Measurements from ENCODE around the gene VAMP8. TPM values are rescaled to one million over a fixed set of nuclear protein-coding genes. Genes with fewer than 3 reads are reported as not detected.

VAMP8 gene
- total and polyA plus RNA-seq, 2 of the 8 experiments (the other 6 are each of a cell fraction or from before 2014, with no cell fraction given) = 34.4 to 69.7 TPM

GRCh38 chr2:85539361-85540132 is 37.8 kb upstream of the VAMP8 start (continued):
- TF ChIP-seq, protein P1, sequence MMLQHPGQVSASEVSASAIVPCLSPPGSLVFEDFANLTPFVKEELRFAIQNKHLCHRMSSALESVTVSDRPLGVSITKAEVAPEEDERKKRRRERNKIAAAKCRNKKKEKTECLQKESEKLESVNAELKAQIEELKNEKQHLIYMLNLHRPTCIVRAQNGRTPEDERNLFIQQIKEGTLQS (IDR thresholded peaks at IDR 0.05; ENCODE audit: insufficient read depth, low read depth, low read length) = no peak
- TF ChIP-seq BACH1 (IDR thresholded peaks at IDR 0.05; ENCODE audit: low read length) = peak; percentile 70; the same call in 1 of the 2 replicates
- TF ChIP-seq SIRT6 (IDR thresholded peaks at IDR 0.05; ENCODE audit: low read length) = no peak
- TF ChIP-seq HDAC2 (IDR thresholded peaks at IDR 0.05; ENCODE audit: borderline replicate concordance in 1 of 2, low read depth in 2 of 2, low read length in 2 of 2) = 0 out of 4 replicates have a peak, but pooled peaks of 1 of the 2 experiments have one; percentile 42
- TF ChIP-seq USF2 (IDR thresholded peaks at IDR 0.05; ENCODE audit: low read length) = 0 out of 2 replicates have a peak, but pooled peaks have one; percentile 22
- peak; percentile 13; the same call in 1 of the 2 replicates for TF ChIP-seq TBP (IDR thresholded peaks at IDR 0.05; ENCODE audit: low read depth, low read length)
- no peak for TF ChIP-seq FOSL1 (IDR thresholded peaks at IDR 0.05; ENCODE audit: insufficient read depth, low read depth, low read length)
- TF ChIP-seq MAX (IDR thresholded peaks at IDR 0.05) = peak; percentile 95
- TF ChIP-seq CREB1 (IDR thresholded peaks at IDR 0.05) = 0 out of 2 replicates have a peak, but pooled peaks have one; percentile 7
- peak; percentile 93 for TF ChIP-seq SAP30 (IDR thresholded peaks at IDR 0.05; ENCODE audit: insufficient read depth, insufficient replicate concordance, low read length)
- TF ChIP-seq JUN (IDR thresholded peaks at IDR 0.05; ENCODE audit: low read depth, low read length) = no peak

Data from H1 (cell line).